ENCODE data around the gene SLC34A3.
A peak's percentile ranks its signal among the peaks of the same experiment; 100 is the strongest.

DNA sequence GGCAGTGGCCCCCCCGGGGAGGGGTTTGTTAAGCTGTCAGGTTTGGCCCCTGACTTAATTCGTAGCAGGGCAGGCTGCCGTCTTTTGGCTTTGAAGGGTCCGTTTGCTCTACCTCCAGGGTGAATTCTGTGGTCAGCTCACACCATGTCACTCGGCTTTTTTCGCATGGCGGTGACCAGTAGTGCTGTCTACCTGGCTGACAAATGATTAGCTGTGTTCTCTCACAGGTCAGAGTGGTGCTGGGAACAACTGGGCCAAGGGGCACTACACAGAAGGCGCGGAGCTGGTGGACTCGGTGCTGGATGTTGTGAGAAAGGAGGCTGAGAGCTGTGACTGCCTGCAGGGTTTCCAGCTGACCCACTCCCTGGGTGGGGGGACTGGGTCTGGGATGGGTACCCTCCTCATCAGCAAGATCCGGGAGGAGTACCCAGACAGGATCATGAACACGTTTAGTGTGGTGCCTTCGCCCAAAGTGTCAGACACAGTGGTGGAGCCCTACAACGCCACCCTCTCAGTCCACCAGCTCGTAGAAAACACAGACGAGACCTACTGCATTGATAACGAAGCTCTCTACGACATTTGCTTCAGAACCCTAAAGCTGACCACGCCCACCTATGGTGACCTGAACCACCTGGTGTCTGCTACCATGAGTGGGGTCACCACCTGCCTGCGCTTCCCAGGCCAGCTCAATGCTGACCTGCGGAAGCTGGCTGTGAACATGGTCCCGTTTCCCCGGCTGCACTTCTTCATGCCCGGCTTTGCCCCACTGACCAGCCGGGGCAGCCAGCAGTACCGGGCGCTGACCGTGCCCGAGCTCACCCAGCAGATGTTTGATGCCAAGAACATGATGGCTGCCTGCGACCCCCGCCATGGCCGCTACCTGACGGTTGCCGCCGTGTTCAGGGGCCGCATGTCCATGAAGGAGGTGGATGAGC is 11.8 kb downstream of the SLC34A3 start:
- TF ChIP-seq TAF1 (IDR thresholded peaks at IDR 0.05; ENCODE audit: borderline replicate concordance, low read depth, low read length): no peak
- TF ChIP-seq POLR2AphosphoS5 (IDR thresholded peaks at IDR 0.05; ENCODE audit: low read depth, low read length): peak; percentile 17; the same call in 1 of the 2 replicates
- TF ChIP-seq POLR2A (IDR thresholded peaks at IDR 0.05; ENCODE audit: low read depth, low read length): no peak

Data from GM12892 (cell line).